ENCODE data around the gene COMMD1.

GRCh38 chr2:62144689-62145477 lies 239.4 kb downstream of the COMMD1 start:
- TF ChIP-seq ZNF274 (IDR thresholded peaks at IDR 0.05; ENCODE audit: low read depth, low read length) (no peak), YY1 (IDR thresholded peaks at IDR 0.05; ENCODE audit: insufficient read depth, insufficient read length) (no peak), SUZ12 (IDR thresholded peaks at IDR 0.05; ENCODE audit: extremely low read depth, insufficient read depth, insufficient read length) (no peak)

Measured in NT2/D1 (cell line).